ENCODE measurements around the gene BYSL.

DNA sequence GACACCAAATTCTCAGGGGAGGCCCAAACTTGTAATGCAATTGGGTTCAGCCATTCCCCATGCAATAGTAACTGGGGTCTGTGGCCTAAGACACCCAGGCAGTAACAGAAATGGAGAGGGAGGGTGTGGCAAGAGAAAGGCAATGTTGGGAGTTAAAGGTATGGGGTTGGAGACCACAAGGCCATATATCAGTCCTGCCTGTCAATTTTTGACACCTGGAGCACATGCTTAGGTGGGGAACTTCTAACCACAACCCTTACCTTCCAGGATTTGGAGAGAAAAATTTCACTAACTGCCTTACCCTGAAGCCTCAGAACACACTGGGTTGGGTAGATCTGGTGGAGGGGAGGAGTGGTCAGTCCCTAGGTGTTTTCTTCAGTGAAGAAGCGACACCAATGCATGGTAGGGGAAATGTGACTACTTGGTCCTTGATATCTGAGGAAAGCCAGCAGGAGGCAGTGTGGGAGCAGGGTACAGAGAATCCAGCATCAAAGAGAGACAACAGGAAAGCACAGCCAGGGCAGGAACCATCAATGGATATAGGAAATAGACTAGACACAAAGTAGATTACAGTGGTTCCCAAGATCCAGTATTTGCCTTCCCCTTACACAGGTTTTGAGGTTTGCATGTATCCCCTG lies 19.3 kb upstream of the BYSL start:
- TF ChIP-seq, protein P1, sequence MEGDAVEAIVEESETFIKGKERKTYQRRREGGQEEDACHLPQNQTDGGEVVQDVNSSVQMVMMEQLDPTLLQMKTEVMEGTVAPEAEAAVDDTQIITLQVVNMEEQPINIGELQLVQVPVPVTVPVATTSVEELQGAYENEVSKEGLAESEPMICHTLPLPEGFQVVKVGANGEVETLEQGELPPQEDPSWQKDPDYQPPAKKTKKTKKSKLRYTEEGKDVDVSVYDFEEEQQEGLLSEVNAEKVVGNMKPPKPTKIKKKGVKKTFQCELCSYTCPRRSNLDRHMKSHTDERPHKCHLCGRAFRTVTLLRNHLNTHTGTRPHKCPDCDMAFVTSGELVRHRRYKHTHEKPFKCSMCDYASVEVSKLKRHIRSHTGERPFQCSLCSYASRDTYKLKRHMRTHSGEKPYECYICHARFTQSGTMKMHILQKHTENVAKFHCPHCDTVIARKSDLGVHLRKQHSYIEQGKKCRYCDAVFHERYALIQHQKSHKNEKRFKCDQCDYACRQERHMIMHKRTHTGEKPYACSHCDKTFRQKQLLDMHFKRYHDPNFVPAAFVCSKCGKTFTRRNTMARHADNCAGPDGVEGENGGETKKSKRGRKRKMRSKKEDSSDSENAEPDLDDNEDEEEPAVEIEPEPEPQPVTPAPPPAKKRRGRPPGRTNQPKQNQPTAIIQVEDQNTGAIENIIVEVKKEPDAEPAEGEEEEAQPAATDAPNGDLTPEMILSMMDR (IDR thresholded peaks at IDR 0.05; ENCODE audit: poor library complexity) = no peak
- no peak for TF ChIP-seq EZH2 (IDR thresholded peaks at IDR 0.05; ENCODE audit: borderline replicate concordance)
